Stimulated activated naive CD4-positive, alpha-beta T cell (primary cell): ENCODE measurements around the gene TGFBI.

Experiments used
- DNase-seq, 6 experiments: peaks; one replicate each; lab custom pipeline; 2025; lab: John Stamatoyannopoulos, UW

The TGFBI gene

DNA sequence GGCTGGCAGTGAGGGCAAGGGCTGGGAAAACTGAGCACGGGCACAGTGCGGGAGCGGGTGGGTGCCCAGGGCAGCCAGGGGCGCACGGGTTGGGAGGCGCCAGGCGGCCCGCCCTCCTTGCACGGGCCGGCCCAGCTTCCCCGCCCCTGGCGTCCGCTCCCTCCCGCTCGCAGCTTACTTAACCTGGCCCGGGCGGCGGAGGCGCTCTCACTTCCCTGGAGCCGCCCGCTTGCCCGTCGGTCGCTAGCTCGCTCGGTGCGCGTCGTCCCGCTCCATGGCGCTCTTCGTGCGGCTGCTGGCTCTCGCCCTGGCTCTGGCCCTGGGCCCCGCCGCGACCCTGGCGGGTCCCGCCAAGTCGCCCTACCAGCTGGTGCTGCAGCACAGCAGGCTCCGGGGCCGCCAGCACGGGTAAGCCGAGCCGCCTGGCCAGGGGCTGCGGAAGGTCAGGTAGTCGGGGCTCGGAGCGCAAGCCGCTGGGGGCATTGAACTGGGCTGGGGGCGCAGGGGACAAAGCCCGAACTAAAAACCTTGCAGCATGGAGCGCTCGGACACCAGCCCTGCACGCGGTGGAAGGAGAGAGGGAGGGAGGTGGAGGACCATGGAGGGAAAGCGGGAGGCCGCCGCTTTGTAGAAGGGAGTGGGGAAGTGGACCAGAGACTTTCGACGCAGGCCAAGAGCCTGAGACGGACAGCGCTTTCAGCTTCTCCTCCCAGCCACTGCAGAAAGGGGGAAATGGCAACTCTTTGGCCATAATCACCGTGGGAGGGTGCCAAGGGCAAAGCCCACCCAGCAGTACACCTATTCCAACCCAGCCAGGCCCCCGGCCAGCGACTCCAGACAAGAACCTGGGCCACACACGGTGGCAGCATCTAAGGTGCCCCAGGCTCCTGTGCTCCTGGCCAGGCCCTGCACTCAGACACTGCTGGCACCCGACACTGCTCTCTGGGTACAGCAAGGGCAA is at the start of gene TGFBI:
Gene TGFBI, plus strand, starts transcription at position 207 of the 961 bp plus-strand sequence. Its CDS starts 68 bp downstream, at position 275.
- no peak for DNase-seq

- no peak for DNase-seq
These were observed 49.8 kb upstream of the TGFBI start for GRCh38 chr5:135978993-135979392.

DNA sequence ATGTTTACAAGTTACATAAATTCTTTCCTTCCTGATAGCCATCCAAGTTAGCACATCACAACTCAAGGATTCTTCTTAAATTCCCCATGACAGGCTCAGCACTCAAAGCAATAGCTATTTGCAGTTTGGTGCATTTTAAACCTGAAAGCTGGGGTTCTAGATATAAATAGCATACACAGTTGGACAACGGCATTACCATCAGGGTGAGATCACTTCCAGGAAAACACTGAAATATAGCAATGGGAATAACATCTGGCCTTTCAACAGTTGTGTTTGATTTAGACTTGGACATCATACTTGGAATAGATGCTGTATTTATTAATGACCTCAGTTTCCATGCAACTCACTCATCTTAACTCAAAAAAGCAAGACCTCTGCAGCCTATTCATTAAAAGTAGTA is 49.3 kb upstream of the TGFBI start:
- DNase-seq = no peak

DNA sequence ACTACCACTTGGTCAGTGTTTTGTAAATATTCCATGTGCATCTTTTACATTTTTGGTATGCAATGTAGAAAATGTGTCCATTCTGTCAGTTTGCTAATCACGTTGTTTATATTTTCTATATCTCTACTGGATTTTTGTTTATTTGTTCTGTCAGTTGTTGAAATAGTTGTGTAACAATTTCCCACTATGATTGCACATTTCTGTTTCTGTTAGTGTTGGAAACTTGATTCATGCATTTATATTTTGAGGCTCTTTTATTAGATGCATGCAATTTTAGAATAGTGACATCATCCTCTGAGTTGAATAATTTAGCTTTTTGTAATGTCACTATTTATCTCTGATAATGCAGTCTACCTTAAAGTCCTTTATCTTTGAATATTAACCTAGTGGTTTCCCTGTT is 48.2 kb upstream of the TGFBI start:
- DNase-seq = no peak

GRCh38 chr5:135985951-135986350 is 42.8 kb upstream of the TGFBI start:
- no peak for DNase-seq

DNA sequence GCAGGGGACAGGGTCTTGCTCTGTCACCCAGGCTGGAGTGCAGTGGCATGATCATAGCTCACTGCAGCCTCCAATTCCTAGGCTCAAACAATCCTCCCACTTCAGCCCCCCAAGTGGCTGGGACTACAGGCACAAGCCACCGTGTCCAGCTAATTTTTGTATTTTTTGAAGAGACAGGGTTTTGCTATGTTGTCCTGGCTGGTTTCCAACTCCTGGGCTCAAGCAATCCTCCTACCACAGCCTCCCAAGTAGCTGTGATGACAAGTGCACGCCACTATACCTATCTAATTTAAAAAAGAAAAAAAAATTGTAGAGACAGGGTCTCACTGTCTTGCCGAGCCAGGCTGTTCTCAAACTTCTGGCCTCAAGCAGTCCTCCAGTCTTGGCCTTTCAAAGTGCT is 42.4 kb upstream of the TGFBI start:
- DNase-seq = no peak

GRCh38 chr5:135986891-135987401 is 41.8 kb upstream of the TGFBI start:
- no peak for DNase-seq

- DNase-seq = no peak
These were observed 40.2 kb upstream of the TGFBI start for GRCh38 chr5:135988546-135988945.

DNA sequence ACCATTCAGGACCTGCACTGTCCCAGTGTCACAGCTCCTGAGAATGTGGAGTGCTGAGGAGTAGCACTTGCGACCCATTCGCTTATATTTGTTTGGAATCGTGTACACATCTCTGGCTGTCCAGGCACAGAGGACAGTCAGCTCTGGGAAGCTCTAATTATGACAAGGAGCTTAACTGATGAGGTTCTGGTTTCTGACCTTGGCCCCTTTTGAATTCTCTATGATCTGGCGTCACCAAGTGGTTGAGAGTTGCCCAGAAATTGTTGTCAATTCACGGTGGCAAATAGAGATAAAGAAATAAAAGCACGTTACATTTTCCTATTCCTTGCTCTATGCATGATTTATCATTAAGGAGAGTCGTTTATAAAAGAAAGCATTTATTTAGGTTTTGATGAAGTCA is 39.1 kb upstream of the TGFBI start:
- no peak for DNase-seq

DNA sequence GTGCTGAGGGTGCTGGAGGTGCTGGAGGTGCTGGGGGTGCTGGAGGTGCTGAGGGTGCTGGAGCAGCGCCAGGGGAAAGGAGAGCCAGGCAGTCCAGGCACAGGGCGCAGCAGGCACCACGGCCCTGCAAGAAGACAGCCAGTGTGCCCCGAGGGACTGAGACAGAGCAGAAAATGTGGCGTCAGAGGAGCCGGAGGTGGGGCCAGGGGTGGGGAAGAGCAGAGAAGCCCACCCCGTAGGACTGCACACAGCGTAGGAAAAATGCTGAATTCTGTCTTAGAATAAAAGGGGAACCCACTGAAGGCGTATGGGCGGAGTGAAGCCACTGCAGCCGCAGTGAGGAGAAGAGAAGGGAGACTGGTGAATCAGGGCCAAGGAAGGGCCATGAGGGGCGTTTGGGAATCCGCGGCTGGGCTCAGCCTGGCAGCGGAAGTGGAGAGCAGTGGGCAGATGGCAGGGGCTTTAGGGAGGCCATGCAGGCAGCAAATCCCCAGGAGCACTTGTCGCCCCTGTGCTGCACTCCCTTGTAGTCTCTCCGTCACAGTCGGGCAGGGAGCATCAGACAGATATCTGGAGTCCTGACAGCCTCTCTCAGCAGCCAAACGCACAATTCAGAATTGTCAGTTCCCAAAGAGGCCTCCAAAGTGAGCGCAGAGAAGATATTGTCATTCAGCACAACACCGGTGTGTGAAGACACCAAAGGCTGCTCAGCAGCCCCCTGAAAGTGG is 38.1 kb upstream of the TGFBI start:
- no peak for DNase-seq

DNA sequence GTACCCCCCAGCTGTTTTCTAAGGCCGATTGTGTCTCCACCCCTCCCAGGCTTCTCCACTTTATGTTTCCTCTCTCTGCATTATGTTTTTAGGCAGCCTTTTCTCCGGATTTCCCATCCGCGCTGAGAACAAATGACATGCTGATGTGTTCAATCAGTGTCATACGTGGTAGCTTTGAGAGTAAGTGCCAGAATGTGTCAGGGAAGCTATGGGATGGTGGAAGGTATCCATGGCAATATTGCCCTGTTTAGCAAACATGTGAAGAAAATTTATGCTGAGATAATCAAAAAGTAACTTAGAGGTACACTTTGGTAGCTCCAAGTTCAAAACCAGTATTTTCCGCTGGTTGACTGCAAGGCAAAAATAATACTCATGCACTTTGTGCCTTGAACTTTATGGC is 37.4 kb upstream of the TGFBI start:
- DNase-seq = no peak

GRCh38 chr5:135993335-135993879 is 35.4 kb upstream of the TGFBI start:
- DNase-seq = no peak

DNA sequence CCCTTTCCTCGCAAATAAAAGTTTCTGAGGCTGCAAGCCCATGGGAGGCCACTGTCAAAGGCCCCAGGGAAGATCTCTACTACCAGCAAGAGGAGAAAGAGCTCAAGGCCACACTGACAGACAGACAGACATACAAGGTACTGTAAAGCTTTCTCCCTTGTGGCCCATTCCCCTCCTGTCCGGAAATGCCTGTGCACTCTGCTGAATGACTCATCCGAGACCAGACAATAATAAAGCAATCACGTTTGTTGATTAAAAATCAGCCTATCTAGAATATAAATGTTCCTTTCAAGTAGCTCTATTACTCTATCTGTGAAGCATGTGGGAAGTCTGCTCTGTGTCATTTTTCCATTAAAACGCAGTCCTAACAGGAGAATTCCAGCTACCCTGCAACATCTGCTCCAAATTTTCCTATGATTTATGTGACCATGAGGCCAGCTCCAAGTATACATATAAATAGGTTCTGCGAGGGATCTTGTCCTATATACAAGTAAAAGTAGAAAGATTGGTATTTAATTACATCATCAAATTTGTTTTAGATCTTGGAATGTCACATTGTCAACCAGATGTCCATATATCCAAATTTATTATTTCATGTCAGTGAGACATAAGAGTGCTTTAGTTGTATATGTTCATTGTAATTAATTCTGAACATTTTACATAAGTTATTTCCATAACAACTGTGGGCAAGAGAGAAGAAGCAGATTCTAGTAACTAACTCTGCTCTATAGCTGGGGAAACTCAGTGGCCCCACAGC is 34.7 kb upstream of the TGFBI start:
- DNase-seq = no peak

- no peak for DNase-seq
These were observed 32.8 kb upstream of the TGFBI start for GRCh38 chr5:135995976-135996375.

- no peak for DNase-seq
These were observed 32.2 kb upstream of the TGFBI start for GRCh38 chr5:135996611-135997010.

DNA sequence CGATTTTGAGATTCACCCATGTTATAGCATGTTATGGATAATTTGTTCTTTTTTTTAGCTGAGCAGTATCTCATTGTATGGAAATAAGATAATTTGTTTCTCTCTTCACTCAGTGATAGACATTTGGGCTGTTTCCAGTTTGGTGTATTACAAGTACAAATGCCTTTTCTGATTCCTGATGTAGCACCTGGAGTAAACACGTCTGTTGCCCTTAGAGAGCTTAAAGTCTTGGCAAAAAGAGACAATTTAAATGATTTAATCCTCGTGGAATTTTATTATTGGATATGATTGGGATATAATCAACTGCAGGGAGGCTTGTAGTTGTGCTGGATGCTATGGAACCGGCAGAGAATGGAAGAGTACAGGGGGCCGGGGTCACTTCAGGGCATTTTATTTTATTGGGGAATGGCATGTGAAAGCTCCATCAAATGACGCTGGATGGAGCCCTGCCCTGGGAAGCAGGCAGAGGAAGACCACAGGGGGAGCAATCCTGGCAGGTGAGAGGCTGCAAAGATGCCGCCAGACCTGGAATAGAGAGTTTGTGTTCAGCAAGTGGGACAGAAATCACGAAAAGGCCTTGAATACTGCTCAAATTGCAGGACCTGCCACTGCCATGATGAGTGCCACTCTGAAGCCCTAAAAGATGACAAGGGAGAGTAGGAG is 31.0 kb upstream of the TGFBI start:
- no peak for DNase-seq

- no peak for DNase-seq
These were observed 29.9 kb upstream of the TGFBI start for GRCh38 chr5:135998889-135999288.

DNA sequence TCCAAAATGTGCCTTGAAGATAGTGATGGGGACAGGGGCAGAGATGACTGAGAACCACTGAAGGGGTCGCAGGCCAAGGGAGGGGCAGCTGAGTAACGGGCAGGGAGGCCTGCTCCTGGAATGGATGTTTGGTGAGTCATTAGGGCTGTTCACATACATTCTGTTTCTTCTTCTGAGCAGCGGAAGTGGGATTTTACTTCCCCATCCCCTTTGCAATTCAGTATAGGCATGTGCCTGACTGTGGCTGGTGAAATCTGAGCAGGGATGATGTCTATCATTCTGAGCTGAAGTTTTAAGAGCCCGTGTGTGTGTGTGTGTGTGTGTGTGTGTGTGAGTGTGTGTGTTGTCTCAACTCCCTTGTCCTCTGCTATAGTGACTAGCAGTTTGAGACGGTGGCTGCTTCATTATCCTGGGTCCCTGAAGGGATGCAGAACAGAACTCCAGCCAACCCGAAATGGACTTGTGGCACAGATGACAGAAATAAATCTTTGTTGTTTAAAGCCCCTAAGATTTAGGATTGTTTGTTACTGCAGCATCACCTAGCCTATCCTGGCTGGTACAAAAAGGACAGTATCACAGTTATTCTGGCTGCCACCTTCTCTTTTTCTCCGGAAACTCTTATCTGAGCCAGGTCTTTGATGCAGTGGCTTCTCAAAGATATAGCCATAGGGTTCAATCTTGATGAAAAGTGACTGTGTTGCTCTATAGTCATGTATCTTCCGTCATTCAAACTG is 29.2 kb upstream of the TGFBI start:
- no peak for DNase-seq

DNA sequence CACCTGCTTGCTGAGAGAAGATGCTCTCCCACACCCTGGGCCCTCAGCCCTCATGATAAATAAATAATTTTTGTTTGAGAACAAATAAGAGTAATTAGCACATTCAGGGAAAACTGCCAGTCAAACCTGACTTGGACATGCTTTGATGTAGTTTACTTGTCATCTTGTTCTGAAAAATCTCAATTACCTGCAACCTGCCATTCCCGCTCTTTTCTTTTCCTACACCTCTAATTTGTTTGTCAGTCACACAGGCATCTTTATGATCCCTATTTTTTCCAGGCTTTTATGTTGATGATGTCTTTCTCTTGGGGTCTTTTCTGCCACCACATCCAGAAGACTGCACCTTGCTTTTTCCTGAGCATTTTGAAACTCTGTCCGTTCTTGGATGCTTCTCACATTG is 28.6 kb upstream of the TGFBI start:
- no peak for DNase-seq

- DNase-seq = no peak
These were observed 27.9 kb upstream of the TGFBI start for GRCh38 chr5:136000932-136001331.
